Type B pancreatic cell (in vitro differentiated cells): Measurements from ENCODE around the gene PLCXD1. TPM values are rescaled to one million over a fixed set of nuclear protein-coding genes. Genes with fewer than 3 reads are reported as not detected.
"Not testable (repeated sequence)": the region's sequence is repeated elsewhere in the genome, so short reads cannot be mapped to it uniquely, and the experiment has no call there.

Source experiments
- DNase-seq: peaks from one replicate; pipeline ENCODE4 v3.0.0; 2021; ENCODE audit warnings: mixed read lengths; ENCODE audit not compliant: unreplicated experiment; ENCODE audit errors: extremely low spot score
- H3K27ac Mint-ChIP-seq: 2 replicates; pipeline ENCODE4 v1.8.0; 2021; ENCODE audit warnings: mild to moderate bottlenecking, mixed read lengths
- H3K27me3 Mint-ChIP-seq: 2 replicates; pipeline ENCODE4 v1.8.0; 2021; ENCODE audit warnings: mixed read lengths
- H3K36me3 Mint-ChIP-seq: 2 replicates; pipeline ENCODE4 v1.8.0; 2021; ENCODE audit warnings: mixed read lengths
- H3K4me1 Mint-ChIP-seq: one replicate; pipeline ENCODE4 v1.8.0; 2021; ENCODE audit warnings: mixed read lengths; ENCODE audit not compliant: unreplicated experiment
- H3K4me3 Mint-ChIP-seq: 2 replicates; pipeline ENCODE4 v1.8.0; 2021; ENCODE audit warnings: mild to moderate bottlenecking, mixed read lengths
- H3K9me3 Mint-ChIP-seq: 2 replicates; pipeline ENCODE4 v1.8.0; 2021; ENCODE audit warnings: mixed read lengths
- CTCF ChIP-seq: fragments of 200-600 bp; sonication (generic); conservative IDR thresholded peaks from 2 replicates; pipeline ENCODE4 v1.5.0; 2021; ENCODE audit warnings: antibody characterized with exemption, mild to moderate bottlenecking
- total RNA-seq: library from RNA; stranded (reverse); gene quantifications from 2 replicates; pipeline ENCODE4 v1.2.1, GENCODE V29; 2021; ENCODE audit warnings: low replicate concordance

PLCXD1 gene
- total RNA-seq, 1 donor from 2014 or later: 54.8 TPM

GRCh38 chrX:329291-329910, 48.2 kb downstream of the PLCXD1 start:
- H3K9me3 Mint-ChIP-seq: no peaks in the 10 kb centered on the region
- H3K4me3 Mint-ChIP-seq: no peak overlapping the region
- DNase-seq: no peak
- no peaks in the 10 kb centered on the region for H3K36me3 Mint-ChIP-seq
- H3K4me1 Mint-ChIP-seq: peaks cover 3% of the 10 kb centered on the region
- TF ChIP-seq CTCF: no peak
- H3K27me3 Mint-ChIP-seq: no peaks in the 10 kb centered on the region
- no peak overlapping the region for H3K27ac Mint-ChIP-seq

- not testable (repeated sequence) for H3K27me3 Mint-ChIP-seq, H3K9me3 Mint-ChIP-seq, H3K27ac Mint-ChIP-seq, H3K36me3 Mint-ChIP-seq, H3K4me3 Mint-ChIP-seq, DNase-seq, H3K4me1 Mint-ChIP-seq
These were observed 49.1 kb downstream of the PLCXD1 start for GRCh38 chrX:330141-330725.

- no peak for TF ChIP-seq CTCF
- DNase-seq: no peak
- H3K9me3 Mint-ChIP-seq: no peaks in the 10 kb centered on the region
- no peak overlapping the region for H3K27ac Mint-ChIP-seq
- H3K27me3 Mint-ChIP-seq: no peaks in the 10 kb centered on the region
- H3K4me3 Mint-ChIP-seq: no peak overlapping the region
- H3K4me1 Mint-ChIP-seq: no peaks in the 10 kb centered on the region
- peaks cover 3% of the 10 kb centered on the region for H3K36me3 Mint-ChIP-seq
These were observed 49.6 kb downstream of the PLCXD1 start for GRCh38 chrX:330726-331150.

- no peak overlapping the region for H3K4me3 Mint-ChIP-seq
- no peak for DNase-seq
- TF ChIP-seq CTCF: no peak
- no peak overlapping the region for H3K27ac Mint-ChIP-seq
- peaks cover 6% of the 10 kb centered on the region for H3K36me3 Mint-ChIP-seq
- no peaks in the 10 kb centered on the region for H3K9me3 Mint-ChIP-seq
- H3K27me3 Mint-ChIP-seq: no peaks in the 10 kb centered on the region
- H3K4me1 Mint-ChIP-seq: no peaks in the 10 kb centered on the region
These were observed 50.1 kb downstream of the PLCXD1 start for GRCh38 chrX:331151-331824.

GRCh38 chrX:331825-332495, 50.8 kb downstream of the PLCXD1 start:
- Mint-ChIP-seq H3K4me3 (no peak overlapping the region), H3K27me3 (no peaks in the 10 kb centered on the region)

More at GRCh38 chrX:331825-332495, 50.8 kb downstream of the PLCXD1 start:
- Mint-ChIP-seq H3K4me1 (no peaks in the 10 kb centered on the region), H3K36me3 (peaks cover 11% of the 10 kb centered on the region), H3K9me3 (no peaks in the 10 kb centered on the region), H3K27ac (no peak overlapping the region)
- TF ChIP-seq CTCF: no peak
- no peak for DNase-seq
